H9 (cell line): ENCODE results near the gene ADGRB3. TPM values are rescaled to one million over a fixed set of nuclear protein-coding genes. Genes with fewer than 3 reads are reported as not detected.

Experiments
- DNase-seq: peaks from one replicate; pipeline ENCODE4 v3.0.0-alpha.2; 2017
- H2AFZ ChIP-seq: one replicate; pipeline ENCODE4 v1.6.1; 2013; ENCODE audit warnings: mild to moderate bottlenecking, low read length, control low read depth, moderate library complexity
- H2AK5ac ChIP-seq: 2 replicates; pipeline ENCODE4 v1.6.1; 2013; ENCODE audit warnings: low read length, control low read depth, mixed read lengths; ENCODE audit not compliant: insufficient read length
- H2BK120ac ChIP-seq: one replicate; pipeline ENCODE4 v1.6.1; 2013; ENCODE audit warnings: low read depth, mild to moderate bottlenecking, low read length, control low read depth, inconsistent platforms; ENCODE audit not compliant: poor library complexity, severe bottlenecking
- H2BK12ac ChIP-seq: 2 replicates; pipeline ENCODE4 v1.6.1; 2013; ENCODE audit warnings: low read length, control low read depth, mixed read lengths, low read depth; ENCODE audit not compliant: insufficient read length
- H2BK15ac ChIP-seq: 2 replicates; pipeline ENCODE4 v1.6.1; 2013; ENCODE audit warnings: low read depth, low read length, control low read depth
- H2BK20ac ChIP-seq: one replicate; pipeline ENCODE4 v1.6.1; 2013; ENCODE audit warnings: low read depth, mild to moderate bottlenecking, low read length, control low read depth, inconsistent platforms; ENCODE audit not compliant: poor library complexity, severe bottlenecking
- H2BK5ac ChIP-seq: 2 replicates; pipeline ENCODE4 v1.6.1; 2013; ENCODE audit warnings: low read length, control low read depth, mixed read lengths; ENCODE audit not compliant: insufficient read length
- H3K14ac ChIP-seq: 2 replicates; pipeline ENCODE4 v1.6.1; 2013; ENCODE audit warnings: low read length, control low read depth; ENCODE audit not compliant: insufficient read depth
- H3K18ac ChIP-seq: 2 replicates; pipeline ENCODE4 v1.6.1; 2013; ENCODE audit warnings: low read depth, mild to moderate bottlenecking, mixed read lengths, low read length, control low read depth; ENCODE audit not compliant: insufficient read length
- H3K23ac ChIP-seq: 2 replicates; pipeline ENCODE4 v1.6.1; 2013; ENCODE audit warnings: low read length, control low read depth, mixed read lengths, low read depth; ENCODE audit not compliant: insufficient read length
- H3K23me2 ChIP-seq: 2 replicates; pipeline ENCODE4 v1.6.1; 2013; ENCODE audit warnings: low read depth, mild to moderate bottlenecking, mixed read lengths, low read length, control low read depth; ENCODE audit not compliant: insufficient read length, poor library complexity, severe bottlenecking
- H3K27ac ChIP-seq: 2 replicates; pipeline ENCODE4 v1.5.1; 2013; ENCODE audit warnings: low read length, control low read depth, mixed read lengths, low read depth; ENCODE audit not compliant: insufficient read length
- H3K27me3 ChIP-seq: 2 replicates; pipeline ENCODE4 v1.6.1; 2013; ENCODE audit warnings: low read length, control low read depth, inconsistent platforms; ENCODE audit not compliant: insufficient read depth
- H3K4ac ChIP-seq: 2 replicates; pipeline ENCODE4 v1.6.1; 2013; ENCODE audit warnings: low read depth, mild to moderate bottlenecking, control low read depth, inconsistent platforms, low read length, moderate library complexity
- H3K4me1 ChIP-seq: 2 replicates; pipeline ENCODE4 v1.6.1; 2013; ENCODE audit warnings: low read length, control low read depth, inconsistent platforms; ENCODE audit not compliant: insufficient read depth
- H3K4me2 ChIP-seq: 2 replicates; pipeline ENCODE4 v1.6.1; 2013; ENCODE audit warnings: low read length, control low read depth, mixed read lengths; ENCODE audit not compliant: insufficient read length, insufficient read depth
- H3K56ac ChIP-seq: 2 replicates; pipeline ENCODE4 v1.6.1; 2013; ENCODE audit warnings: low read depth, mild to moderate bottlenecking, mixed read lengths, low read length, control low read depth; ENCODE audit not compliant: insufficient read length
- H3K79me1 ChIP-seq: 2 replicates; pipeline ENCODE4 v1.6.1; 2013; ENCODE audit warnings: low read depth, mild to moderate bottlenecking, moderate library complexity, low read length, control low read depth, inconsistent platforms; ENCODE audit not compliant: insufficient read depth, poor library complexity, severe bottlenecking
- H3K79me2 ChIP-seq: 2 replicates; pipeline ENCODE4 v1.6.1; 2013; ENCODE audit warnings: low read length, control low read depth, inconsistent platforms; ENCODE audit not compliant: insufficient read depth
- H3K9ac ChIP-seq: 2 replicates; pipeline ENCODE4 v1.6.1; 2013; ENCODE audit warnings: low read length, control low read depth, mixed read lengths; ENCODE audit not compliant: insufficient read length; ENCODE audit errors: extremely low read depth
- H3K9me3 ChIP-seq: one replicate; pipeline ENCODE4 v1.6.1; 2013; ENCODE audit warnings: low read depth, low read length, inconsistent platforms; ENCODE audit not compliant: control insufficient read depth
- H3T11ph ChIP-seq: one replicate; pipeline ENCODE4 v1.6.1; 2013; ENCODE audit warnings: mild to moderate bottlenecking, low read length, control low read depth, inconsistent platforms
- H4K20me1 ChIP-seq: one replicate; pipeline ENCODE4 v1.6.1; 2013; ENCODE audit not compliant: control insufficient read depth, insufficient read length, insufficient read depth
- H4K5ac ChIP-seq: 2 replicates; pipeline ENCODE4 v1.6.1; 2013; ENCODE audit warnings: low read depth, mild to moderate bottlenecking, mixed read lengths, low read length, control low read depth; ENCODE audit not compliant: insufficient read length
- H4K8ac ChIP-seq: replicated peaks from 2 replicates; pipeline ENCODE4 v1.6.1; 2013; ENCODE audit warnings: low read length, control low read depth, mixed read lengths, low read depth; ENCODE audit not compliant: insufficient read length
- H4K91ac ChIP-seq: 2 replicates; pipeline ENCODE4 v1.6.1; 2013; ENCODE audit warnings: low read depth, mild to moderate bottlenecking, moderate library complexity, mixed read lengths, low read length, control low read depth; ENCODE audit not compliant: insufficient read length
- H3K27ac Mint-ChIP-seq, 3 experiments: 2 replicates in 2 of 3; 3 replicates in 1 of 3; pipeline ENCODE4 v1.8.0; 2020 to 2021; ENCODE audit warnings: mixed read lengths in 3 of 3, mild to moderate bottlenecking in 1 of 3, moderate library complexity in 1 of 3
- H3K27me3 Mint-ChIP-seq: 2 replicates; pipeline ENCODE4 v1.8.0; 2021; ENCODE audit warnings: low read depth, mild to moderate bottlenecking, moderate library complexity, mixed read lengths
- H3K36me3 Mint-ChIP-seq, 3 experiments: 2 replicates in 2 of 3; 3 replicates in 1 of 3; pipeline ENCODE4 v1.8.0; 2020 to 2021; ENCODE audit warnings: low read depth in 3 of 3, mixed read lengths in 3 of 3; ENCODE audit not compliant: insufficient read depth in 1 of 3
- H3K4me1 Mint-ChIP-seq, 2 experiments: 2 replicates each; pipeline ENCODE4 v1.8.0; 2020; ENCODE audit warnings: mixed read lengths in 2 of 2
- H3K4me3 Mint-ChIP-seq, 2 experiments: 2 replicates in 1 of 2; 3 replicates in 1 of 2; pipeline ENCODE4 v1.8.0; 2020 to 2021; ENCODE audit warnings: mild to moderate bottlenecking in 2 of 2, mixed read lengths in 2 of 2, moderate library complexity in 1 of 2
- H3K9me3 Mint-ChIP-seq, 2 experiments: 2 replicates in 1 of 2; 3 replicates in 1 of 2; pipeline ENCODE4 v1.8.0; 2020; ENCODE audit warnings: mild to moderate bottlenecking in 2 of 2, mixed read lengths in 2 of 2, moderate library complexity in 1 of 2
- CTCF ChIP-seq: fragments of 200-600 bp; sonication (generic); conservative IDR thresholded peaks from 3 replicates; pipeline ENCODE4 v1.8.0; 2021; ENCODE audit warnings: antibody characterized with exemption, mild to moderate bottlenecking
- WGBS: extraction: QIAGEN DNeasy Blood & Tissue Kit; methylation state at CpG from one replicate; pipeline ENCODE4 v1.1.7; 2013; ENCODE audit warnings: missing lambda C conversion rate, low lambda C conversion rate, mixed read lengths; ENCODE audit not compliant: insufficient read length; ENCODE audit errors: extremely low coverage; 5-methylcytosine and 5-hydroxymethylcytosine counted together
- total RNA-seq: library from RNA; stranded (reverse); gene quantifications from 2 replicates; pipeline ENCODE4 v1.2.1, GENCODE V29; 2021

The ADGRB3 gene
- total RNA-seq, 1 experiment from 2014 or later, result 0.37 TPM

GRCh38 chr6:68695838-68696237, 60.8 kb downstream of the ADGRB3 start:
- H3K36me3 Mint-ChIP-seq, result no peaks in the 10 kb centered on the region
- no CpG with 5 or more reads among the region's 6 CpGs for WGBS
- H4K8ac ChIP-seq, result no peak overlapping the region

More at GRCh38 chr6:68695838-68696237, 60.8 kb downstream of the ADGRB3 start:
- Histone ChIP-seq H2BK12ac (no peak overlapping the region), H3K14ac (no peak overlapping the region), H3T11ph (no peak overlapping the region), H3K9ac (no peak overlapping the region), H3K18ac (no peak overlapping the region), H4K20me1 (no peaks in the 10 kb centered on the region), H2BK120ac (no peak overlapping the region), H3K27me3 (no peaks in the 10 kb centered on the region), H2BK20ac (no peak overlapping the region), H3K9me3 (no peaks in the 10 kb centered on the region), H2BK15ac (no peak overlapping the region), H3K4me2 (no peak overlapping the region), H3K23me2 (no peaks in the 10 kb centered on the region), H4K91ac (no peak overlapping the region), H2AFZ (no peak overlapping the region), H4K5ac (no peak overlapping the region), H3K4me1 (no peaks in the 10 kb centered on the region), H3K27ac (no peak overlapping the region), H3K23ac (no peak overlapping the region), H3K4ac (no peak overlapping the region), H3K79me1 (no peaks in the 10 kb centered on the region), H3K56ac (no peak overlapping the region), H3K79me2 (no peaks in the 10 kb centered on the region), H2AK5ac (no peak overlapping the region), H2BK5ac (no peak overlapping the region)
- TF ChIP-seq CTCF, result no peak
- H3K9me3 Mint-ChIP-seq, result no peaks in the 10 kb centered on the region
- peaks cover 4 to 7% of the 10 kb centered on the region in 2 experiments for H3K4me1 Mint-ChIP-seq
- no peak overlapping the region for H3K4me3 Mint-ChIP-seq
- H3K27me3 Mint-ChIP-seq, result no peaks in the 10 kb centered on the region
- H3K27ac Mint-ChIP-seq, result no peak overlapping the region
- DNase-seq, result no peak
